Ectodermal cell (in vitro differentiated cells): ENCODE measurements around the gene TMED10.

Experiments
- H3K27ac ChIP-seq: 2 replicates; pipeline ENCODE4 v1.7.0; 2013; ENCODE audit warnings: mild to moderate bottlenecking, low read depth, low read length; ENCODE audit not compliant: insufficient read depth, poor library complexity, severe bottlenecking
- H3K27me3 ChIP-seq: 2 replicates; pipeline ENCODE4 v1.7.0; 2013; ENCODE audit warnings: mild to moderate bottlenecking, low read length; ENCODE audit not compliant: insufficient read depth, control insufficient read depth, poor library complexity, severe bottlenecking
- H3K36me3 ChIP-seq: one replicate; pipeline ENCODE4 v1.7.0; 2013; ENCODE audit warnings: low read length; ENCODE audit not compliant: control insufficient read depth, insufficient read depth
- H3K4me1 ChIP-seq: one replicate; pipeline ENCODE4 v1.7.0; 2013; ENCODE audit warnings: low read length; ENCODE audit not compliant: control insufficient read depth, insufficient read depth
- H3K4me3 ChIP-seq: 2 replicates; pipeline ENCODE4 v1.7.0; 2013; ENCODE audit warnings: low read depth, low read length, control low read depth; ENCODE audit not compliant: insufficient read depth
- H3K9me3 ChIP-seq: 2 replicates; pipeline ENCODE4 v1.7.0; 2013; ENCODE audit warnings: mild to moderate bottlenecking, low read length, moderate library complexity; ENCODE audit not compliant: control insufficient read depth
- WGBS, 2 experiments: methylation state at CpG; one replicate each; pipeline ENCODE4 v1.1.7; 2013; ENCODE audit warnings: missing lambda C conversion rate in 2 of 2; 5-methylcytosine and 5-hydroxymethylcytosine counted together

Gene TMED10

DNA sequence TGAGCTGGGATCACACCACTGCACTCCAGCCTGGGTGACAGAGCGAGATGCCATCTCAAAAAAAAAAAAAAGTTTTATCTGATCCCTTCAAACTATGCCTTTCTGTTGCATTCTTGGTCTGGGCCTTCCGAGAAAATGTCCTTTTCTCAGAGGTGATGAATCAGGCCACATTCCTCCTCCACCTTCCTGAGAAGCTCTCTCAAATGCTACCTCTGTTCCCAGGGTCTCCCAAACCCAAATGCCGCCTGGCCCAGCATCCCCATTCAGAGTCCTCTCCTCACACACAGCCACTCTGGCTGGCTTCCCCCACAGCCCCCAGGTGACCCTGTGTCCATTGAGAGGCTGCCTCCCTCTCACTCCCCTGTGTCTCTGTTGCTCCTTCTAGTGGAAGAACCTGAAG, 19.7 kb upstream of the TMED10 start:
- Histone ChIP-seq H3K9me3 (no peaks in the 10 kb centered on the region), H3K27me3 (no peaks in the 10 kb centered on the region), H3K36me3 (no peaks in the 10 kb centered on the region), H3K27ac (no peak overlapping the region), H3K4me3 (no peak overlapping the region), H3K4me1 (no peaks in the 10 kb centered on the region)
- WGBS, 2 experiments = 92 to 93% methylated on average over 3 of the region's 3 CpGs

- H3K36me3 ChIP-seq = no peaks in the 10 kb centered on the region
- no peak overlapping the region for H3K27ac ChIP-seq
- no peaks in the 10 kb centered on the region for H3K4me1 ChIP-seq
- H3K9me3 ChIP-seq = no peaks in the 10 kb centered on the region
- WGBS, 2 experiments = 93 to 94% methylated on average over 3 of the region's 3 CpGs
- no peak overlapping the region for H3K4me3 ChIP-seq
- peaks cover 4% of the 10 kb centered on the region for H3K27me3 ChIP-seq
Measured at GRCh38 chr14:75191100-75191499, 14.7 kb upstream of the TMED10 start.

DNA sequence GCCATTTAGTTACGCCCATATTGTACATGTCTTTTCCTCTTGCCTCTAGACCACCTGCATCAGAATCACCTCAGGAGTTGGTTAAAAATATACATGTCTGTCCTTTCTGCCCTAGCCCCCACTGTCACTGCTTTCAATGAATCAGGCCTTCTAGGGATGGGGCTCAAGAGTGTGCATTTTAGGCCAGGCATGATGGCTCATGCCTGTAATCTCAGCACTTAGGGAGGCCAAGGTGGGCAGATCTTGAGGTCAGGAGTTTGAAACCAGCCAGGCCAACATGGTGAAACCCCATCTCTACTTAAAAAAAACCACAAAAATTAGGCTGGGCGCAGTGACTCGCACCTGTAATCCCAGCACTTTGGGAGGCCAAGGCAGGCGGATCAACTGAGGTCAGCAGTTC, 13.6 kb upstream of the TMED10 start:
- Histone ChIP-seq H3K9me3 (no peaks in the 10 kb centered on the region), H3K4me1 (no peaks in the 10 kb centered on the region), H3K36me3 (no peaks in the 10 kb centered on the region), H3K4me3 (no peak overlapping the region), H3K27ac (no peak overlapping the region), H3K27me3 (peaks cover 11% of the 10 kb centered on the region)
- WGBS, 2 experiments = 90 to 96% methylated on average over 4 of the region's 4 CpGs

- peaks cover 17% of the 10 kb centered on the region for H3K27me3 ChIP-seq
- 93 to 94% methylated on average over 7 of the region's 7 CpGs for WGBS, 2 experiments
- no peak overlapping the region for H3K27ac ChIP-seq
- no peaks in the 10 kb centered on the region for H3K4me1 ChIP-seq
- no peaks in the 10 kb centered on the region for H3K9me3 ChIP-seq
- H3K4me3 ChIP-seq = no peak overlapping the region
- H3K36me3 ChIP-seq = no peaks in the 10 kb centered on the region
Measured at GRCh38 chr14:75188520-75189268, 12.3 kb upstream of the TMED10 start.

DNA sequence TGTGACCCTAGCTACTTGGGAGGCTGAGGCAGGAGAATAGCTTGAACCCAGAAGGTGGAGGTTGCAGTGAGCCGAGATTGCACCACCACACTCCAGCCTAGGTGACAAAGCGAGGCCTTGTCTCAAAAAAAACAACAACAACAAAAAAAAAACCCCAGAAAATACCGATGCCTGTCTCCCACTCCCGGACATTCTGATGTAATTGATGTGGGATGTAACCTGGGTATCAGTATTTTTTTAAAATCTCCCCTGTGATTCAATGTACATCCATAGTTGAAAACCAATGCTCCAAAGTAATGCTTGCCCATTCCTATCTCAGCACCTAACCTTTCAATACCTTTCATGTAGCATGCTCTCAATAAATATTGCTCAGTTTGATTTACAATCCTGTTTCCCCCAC, 11.7 kb upstream of the TMED10 start:
- Histone ChIP-seq H3K27me3 (peaks cover 20% of the 10 kb centered on the region), H3K4me1 (no peaks in the 10 kb centered on the region)
- 81 to 94% methylated on average over 2 to 4 of the region's 4 CpGs for WGBS, 2 experiments

DNA sequence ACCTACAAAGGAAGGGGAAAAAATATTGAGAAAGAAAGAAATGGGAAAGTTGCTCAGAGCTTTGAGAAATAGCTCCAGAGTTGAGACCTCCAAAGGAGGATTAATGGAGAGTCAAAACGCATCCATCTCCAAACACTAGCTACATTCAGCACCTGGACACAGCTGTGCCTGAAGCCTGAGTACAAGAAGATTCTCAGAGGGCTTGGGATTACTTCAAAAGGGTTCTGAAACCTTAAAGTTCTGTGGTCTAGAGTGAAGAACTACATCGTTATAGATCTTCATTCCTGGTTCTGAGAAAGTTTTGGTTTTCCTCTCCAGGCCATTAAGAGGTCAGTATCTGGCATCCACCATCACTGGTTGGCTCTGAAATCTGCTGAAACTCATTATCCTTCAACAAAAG, 10.5 kb upstream of the TMED10 start:
- Histone ChIP-seq H3K27me3 (peaks cover 28% of the 10 kb centered on the region), H3K36me3 (no peaks in the 10 kb centered on the region), H3K4me1 (no peaks in the 10 kb centered on the region), H3K4me3 (no peak overlapping the region), H3K9me3 (no peaks in the 10 kb centered on the region), H3K27ac (no peak overlapping the region)
- WGBS, 2 experiments = 85 to 93% methylated on average over 2 of the region's 2 CpGs

More for the DNA sequence above, 11.7 kb upstream of the TMED10 start:
- no peak overlapping the region for H3K4me3 ChIP-seq
- no peaks in the 10 kb centered on the region for H3K9me3 ChIP-seq
- no peaks in the 10 kb centered on the region for H3K36me3 ChIP-seq
- no peak overlapping the region for H3K27ac ChIP-seq

DNA sequence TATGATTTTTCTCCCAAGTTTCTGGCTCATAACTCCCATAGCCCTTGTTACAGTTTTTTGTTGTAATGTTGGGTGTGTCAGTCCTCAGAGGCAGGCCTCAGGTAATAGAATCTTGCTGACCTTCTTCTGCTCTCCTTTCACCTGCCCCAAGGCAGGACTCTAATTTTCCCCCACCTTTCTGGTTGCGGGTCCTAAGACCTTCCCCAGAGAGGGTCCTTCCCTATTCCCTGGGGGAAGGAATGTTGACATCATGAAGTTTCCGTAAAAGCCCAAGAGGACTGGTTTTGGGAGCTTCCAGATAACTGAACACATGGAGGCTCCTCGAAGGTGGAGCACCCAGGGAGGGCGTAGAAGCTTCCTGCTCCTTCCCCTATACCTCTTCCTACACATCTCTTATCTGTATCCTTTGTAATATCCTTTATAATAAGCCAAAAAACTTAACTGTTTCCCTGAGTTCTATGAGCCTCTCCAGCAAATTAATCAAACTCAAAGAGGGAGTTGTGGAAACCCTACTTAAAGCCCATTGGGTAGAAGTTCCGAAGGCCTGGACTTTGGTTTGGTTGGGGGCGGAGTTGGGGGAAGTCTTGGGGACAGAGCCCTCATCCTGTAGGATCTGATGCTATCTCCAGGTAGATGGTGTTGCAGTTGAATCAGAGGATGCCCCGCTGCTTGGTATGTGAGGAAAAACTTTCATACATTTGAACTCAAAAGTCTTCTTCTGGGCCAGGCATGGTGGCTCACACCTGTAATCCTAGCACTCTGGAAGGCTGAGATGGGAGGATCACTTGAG, 9.0 kb upstream of the TMED10 start:
- Histone ChIP-seq H3K27me3 (peaks cover 32% of the 10 kb centered on the region), H3K27ac (no peak overlapping the region), H3K9me3 (no peaks in the 10 kb centered on the region), H3K36me3 (no peaks in the 10 kb centered on the region), H3K4me3 (no peak overlapping the region), H3K4me1 (no peaks in the 10 kb centered on the region)
- 90 to 92% methylated on average over 7 of the region's 7 CpGs for WGBS, 2 experiments

DNA sequence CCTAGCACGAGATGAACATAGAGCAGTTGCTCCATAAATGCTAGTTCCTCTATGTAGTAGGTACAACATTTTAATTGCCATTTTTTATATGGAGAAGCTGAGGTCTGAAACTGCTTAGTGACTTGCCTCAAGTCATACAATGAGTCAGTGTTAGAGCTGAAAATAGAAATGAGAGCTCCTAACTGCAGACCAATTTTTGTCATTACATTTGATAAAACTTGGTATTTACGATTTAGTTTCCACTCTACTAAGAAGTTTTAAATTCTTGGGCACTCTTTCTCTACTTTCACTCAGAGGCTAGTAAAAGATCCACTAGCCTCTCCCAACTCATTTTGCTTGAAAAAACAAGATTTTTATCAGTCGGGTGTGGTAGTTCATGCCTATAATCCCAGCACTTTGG, 8.1 kb upstream of the TMED10 start:
- H3K27ac ChIP-seq = no peak overlapping the region
- peaks cover 40% of the 10 kb centered on the region for H3K27me3 ChIP-seq
- H3K9me3 ChIP-seq = no peaks in the 10 kb centered on the region
- 93 to 96% methylated on average over 2 to 3 of the region's 3 CpGs for WGBS, 2 experiments
- no peaks in the 10 kb centered on the region for H3K4me1 ChIP-seq
- H3K36me3 ChIP-seq = no peaks in the 10 kb centered on the region
- H3K4me3 ChIP-seq = no peak overlapping the region

DNA sequence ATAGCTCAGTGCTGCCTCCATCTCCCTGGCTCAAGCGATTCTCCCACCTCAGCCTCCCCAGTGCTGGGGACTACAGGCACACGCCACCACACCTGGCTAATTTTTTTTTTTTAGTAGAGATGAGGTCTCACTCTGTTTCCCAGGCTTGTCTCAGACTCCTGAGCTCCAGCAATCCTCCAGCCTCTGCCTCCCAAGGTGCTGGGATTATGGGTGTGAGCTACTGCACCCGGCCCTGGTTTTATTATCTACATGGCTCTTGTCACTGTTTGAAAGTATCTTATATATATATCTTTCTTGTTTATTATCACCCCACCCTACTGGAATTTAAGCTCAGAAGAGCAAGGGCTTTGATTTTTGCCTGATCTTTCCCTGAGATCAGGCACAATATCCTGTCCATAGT, 7.6 kb upstream of the TMED10 start:
- Histone ChIP-seq H3K4me1 (no peaks in the 10 kb centered on the region), H3K9me3 (no peaks in the 10 kb centered on the region), H3K27ac (no peak overlapping the region), H3K36me3 (no peaks in the 10 kb centered on the region), H3K4me3 (no peak overlapping the region), H3K27me3 (peaks cover 45% of the 10 kb centered on the region)
- WGBS, 2 experiments = 95 to 98% methylated on average over 2 of the region's 3 CpGs

DNA sequence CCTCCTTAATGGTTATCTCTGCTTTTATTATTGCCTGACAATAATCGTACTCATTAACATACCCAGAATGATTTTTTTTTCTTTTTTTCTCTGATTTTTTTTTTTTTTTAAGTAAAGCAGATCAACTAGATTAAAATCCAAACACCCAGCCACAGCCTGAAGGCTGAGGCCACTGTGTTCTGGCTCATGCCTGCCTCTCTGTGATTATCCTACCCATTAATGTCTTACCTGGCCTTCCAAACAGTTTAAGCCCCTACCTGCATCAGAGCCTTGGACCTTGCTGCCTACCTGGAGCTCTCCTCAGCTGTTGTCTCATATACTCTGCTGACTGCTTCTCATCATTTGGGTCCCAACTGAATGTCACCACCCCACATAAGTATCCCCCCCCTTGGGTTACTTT, 6.8 kb upstream of the TMED10 start:
- H3K9me3 ChIP-seq = no peaks in the 10 kb centered on the region
- WGBS, 2 experiments = 86 to 88% methylated on average over 1 of the region's 1 CpG
- no peaks in the 10 kb centered on the region for H3K36me3 ChIP-seq
- no peak overlapping the region for H3K4me3 ChIP-seq
- no peak overlapping the region for H3K27ac ChIP-seq
- peaks cover 48% of the 10 kb centered on the region for H3K27me3 ChIP-seq
- no peaks in the 10 kb centered on the region for H3K4me1 ChIP-seq
